AG10803 (cell line): ENCODE results near the gene TUT4.

ENCODE experiments used
- DNase-seq: peaks from one replicate; pipeline ENCODE4 v3.0.0; 2010; ENCODE audit warnings: low read depth
- H3K4me3 ChIP-seq: 2 replicates; pipeline ENCODE4 v1.5.1; 2011; ENCODE audit warnings: mild to moderate bottlenecking, low read length, control low read depth
- CTCF ChIP-seq: conservative IDR thresholded peaks from 2 replicates; pipeline ENCODE4 v1.5.1; 2011; ENCODE audit warnings: mild to moderate bottlenecking, low read length, control low read depth, inconsistent platforms

TUT4 gene

GRCh38 chr1:52420713-52421112 lies 132.2 kb downstream of the TUT4 start:
- H3K4me3 ChIP-seq: no peak overlapping the region
- TF ChIP-seq CTCF: no peak
- DNase-seq: no peak

GRCh38 chr1:52416811-52417210 lies 136.1 kb downstream of the TUT4 start:
- no peak for TF ChIP-seq CTCF

GRCh38 chr1:52414942-52415341 lies 137.9 kb downstream of the TUT4 start:
- TF ChIP-seq CTCF: no peak
- no peak overlapping the region for H3K4me3 ChIP-seq
- no peak for DNase-seq

More at GRCh38 chr1:52416811-52417210, 136.1 kb downstream of the TUT4 start:
- DNase-seq: no peak
- H3K4me3 ChIP-seq: no peak overlapping the region

GRCh38 chr1:52413410-52413989 lies 139.4 kb downstream of the TUT4 start:
- H3K4me3 ChIP-seq: no peak overlapping the region
- DNase-seq: no peak
- TF ChIP-seq CTCF: no peak

GRCh38 chr1:52404975-52405338 lies 147.9 kb downstream of the TUT4 start:
- peak overlapping the region; percentile 86 for H3K4me3 ChIP-seq
- no peak for TF ChIP-seq CTCF
- no peak for DNase-seq

- peak; percentile 65 for TF ChIP-seq CTCF
- DNase-seq: peak; percentile 95
- peak within 1 kb of the TSS; percentile 86 for H3K4me3 ChIP-seq
These were observed 148.5 kb downstream of the TUT4 start, which contains the start of the genes ORC1 and PRPF38A for GRCh38 chr1:52404116-52404974. Gene ORC1 (minus strand): TSS chr1:52404423. CDS start chr1:52402223, 2,200 bp downstream. Gene PRPF38A (plus strand): TSS chr1:52404602. CDS start chr1:52404750, 148 bp downstream.
